Sigmoid colon (tissue), 4 donors: ENCODE data around the gene PLIN4.

Source experiments
- POLR2A ChIP-seq, 2 donors: fragments of 450-650 bp; IDR thresholded peaks; one replicate each; pipeline ENCODE4 v1.6.1; 2016; ENCODE audit warnings: antibody characterized with exemption in 2 of 2, mild to moderate bottlenecking in 2 of 2, moderate library complexity in 2 of 2
- POLR2AphosphoS5 ChIP-seq, 4 donors: sonication (generic); formaldehyde crosslinking; IDR thresholded peaks; one replicate each; pipeline ENCODE4 v1.6.1; 2017; ENCODE audit warnings: antibody characterized with exemption in 4 of 4
- TF ChIP-seq, protein P1 (sequence below), 4 experiments: fragments of 450-650 bp in 3 of 4; fragments of 200-600 bp in 1 of 4; IDR thresholded peaks; one replicate each; pipeline ENCODE4 v1.5.1; 2016 to 2019; ENCODE audit warnings: antibody characterized with exemption in 4 of 4, mild to moderate bottlenecking in 3 of 4, moderate library complexity in 2 of 4

DNA sequence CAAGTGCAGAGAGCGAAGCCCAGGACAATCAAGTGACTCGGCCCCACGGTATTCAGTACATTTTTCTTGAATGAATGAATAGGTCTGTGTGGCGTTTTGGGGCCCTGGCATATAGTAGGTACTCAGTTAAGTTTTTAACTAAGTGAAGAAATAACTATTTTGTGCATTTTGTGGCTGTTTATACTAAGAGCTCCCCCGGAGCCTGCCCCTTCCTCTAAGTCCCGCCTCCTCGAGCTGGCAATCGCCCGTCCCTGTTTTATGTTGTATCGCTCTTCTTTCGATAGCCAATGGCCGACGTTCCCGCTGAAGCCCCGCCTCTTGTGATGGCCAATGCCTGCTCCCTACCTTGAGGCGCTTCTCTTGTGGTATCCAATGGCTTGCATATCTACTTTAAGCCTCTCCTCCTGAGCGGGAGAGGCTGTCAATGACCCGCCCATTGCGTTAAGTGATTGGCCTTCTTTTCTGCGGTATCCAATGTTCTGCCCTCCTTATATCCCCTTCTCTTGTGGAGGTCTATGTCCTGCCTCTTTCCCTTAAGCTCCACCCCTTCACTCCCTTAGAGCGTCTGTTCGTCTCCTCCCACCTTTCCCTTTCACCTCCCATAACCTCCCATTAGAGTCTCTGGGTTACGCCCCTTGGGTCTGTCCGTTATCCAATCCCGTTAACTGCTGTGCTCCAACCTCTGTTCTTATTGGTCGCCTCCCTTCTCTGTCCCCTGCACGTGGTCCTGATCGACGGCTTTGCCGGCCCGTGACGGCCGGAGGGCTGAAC is 46.7 kb downstream of the PLIN4 start:
- TF ChIP-seq, protein P1, sequence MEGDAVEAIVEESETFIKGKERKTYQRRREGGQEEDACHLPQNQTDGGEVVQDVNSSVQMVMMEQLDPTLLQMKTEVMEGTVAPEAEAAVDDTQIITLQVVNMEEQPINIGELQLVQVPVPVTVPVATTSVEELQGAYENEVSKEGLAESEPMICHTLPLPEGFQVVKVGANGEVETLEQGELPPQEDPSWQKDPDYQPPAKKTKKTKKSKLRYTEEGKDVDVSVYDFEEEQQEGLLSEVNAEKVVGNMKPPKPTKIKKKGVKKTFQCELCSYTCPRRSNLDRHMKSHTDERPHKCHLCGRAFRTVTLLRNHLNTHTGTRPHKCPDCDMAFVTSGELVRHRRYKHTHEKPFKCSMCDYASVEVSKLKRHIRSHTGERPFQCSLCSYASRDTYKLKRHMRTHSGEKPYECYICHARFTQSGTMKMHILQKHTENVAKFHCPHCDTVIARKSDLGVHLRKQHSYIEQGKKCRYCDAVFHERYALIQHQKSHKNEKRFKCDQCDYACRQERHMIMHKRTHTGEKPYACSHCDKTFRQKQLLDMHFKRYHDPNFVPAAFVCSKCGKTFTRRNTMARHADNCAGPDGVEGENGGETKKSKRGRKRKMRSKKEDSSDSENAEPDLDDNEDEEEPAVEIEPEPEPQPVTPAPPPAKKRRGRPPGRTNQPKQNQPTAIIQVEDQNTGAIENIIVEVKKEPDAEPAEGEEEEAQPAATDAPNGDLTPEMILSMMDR (IDR thresholded peaks at IDR 0.05): no peak
- TF ChIP-seq POLR2A (IDR thresholded peaks at IDR 0.05) (peak in 1 of 2 donors; percentile 33), POLR2AphosphoS5 (IDR thresholded peaks at IDR 0.05) (peak in 3 of 4 donors; percentile 77 to 80 (median 77))
